GM12878 (cell line): ENCODE data around the gene AP1AR. TPM values are rescaled to one million over a fixed set of nuclear protein-coding genes. Genes with fewer than 3 reads are reported as not detected.

Experiments used
- ATAC-seq: fragments of 200-7000 bp; cut with Tn5 transposase; 3 replicates; pipeline ENCODE4 v1.9.1; 2020; ENCODE audit warnings: mild to moderate bottlenecking, moderate library complexity
- BruUV-seq: library from RNA; stranded (reverse); fragments of 400-500 nt; replicated peaks from 2 replicates; lab custom pipeline; 2021; lab: Mats Ljungman, UMichigan
- CTCF ChIA-PET: fragments of 300-600 bp; sonication (Branson Sonifier 250); formaldehyde crosslinking; extraction: SDS; loops from one replicate; lab custom pipeline; 2021; ENCODE audit warnings: inconsistent platforms; lab: Yijun Ruan, JAX
- POLR2A ChIA-PET: fragments of 350-600 bp; formaldehyde crosslinking; extraction: SDS; loops from one replicate; lab custom pipeline; 2021; ENCODE audit warnings: inconsistent platforms; lab: Charles Lee
- RAD21 ChIA-PET: fragments of 300-600 bp; sonication (Branson Sonifier 250); formaldehyde crosslinking; loops from one replicate; lab custom pipeline; 2023; ENCODE audit warnings: antibody characterized with exemption; ENCODE audit not compliant: unreplicated experiment; lab: Charles Lee
- SMC1A ChIA-PET: fragments of 300-600 bp; sonication (Branson Sonifier 250); formaldehyde crosslinking; loops from one replicate; lab custom pipeline; 2023; ENCODE audit not compliant: unreplicated experiment, uncharacterized antibody; lab: Charles Lee
- DNase-seq: peaks from one replicate; pipeline ENCODE4 v3.0.0-alpha.2; 2011; ENCODE audit warnings: low read depth, low spot score
- FAIRE-seq: peaks from 3 replicates; lab custom pipeline; 2011; peaks lifted over from hg19 to GRCh38; lab: Jason Lieb, UNC
- H2AFZ ChIP-seq: 2 replicates; pipeline ENCODE4 v1.6.0; 2011; ENCODE audit warnings: low read depth, low read length, control low read depth; ENCODE audit not compliant: control insufficient read depth
- H3K27ac ChIP-seq: 2 replicates; pipeline ENCODE4 v1.5.1; 2011; ENCODE audit warnings: control low read depth; ENCODE audit not compliant: control insufficient read depth, insufficient read depth
- H3K27me3 ChIP-seq, 2 experiments: replicated peaks in 1 of 2; 2 replicates each; pipeline versions ENCODE4 v1.6.0 to v1.6.1; 2011; ENCODE audit warnings: low read length in 1 of 2; ENCODE audit not compliant: control insufficient read depth in 2 of 2, insufficient read depth in 2 of 2
- H3K36me3 ChIP-seq, 2 experiments: 2 replicates each; pipeline ENCODE4 v1.5.1; 2011; ENCODE audit warnings: low read length in 1 of 2; ENCODE audit not compliant: control insufficient read depth in 2 of 2, insufficient read depth in 2 of 2
- H3K4me1 ChIP-seq: 2 replicates; pipeline ENCODE4 v1.6.1; 2011; ENCODE audit warnings: mild to moderate bottlenecking, low read length, moderate library complexity, mixed read lengths; ENCODE audit not compliant: control insufficient read depth, insufficient read depth
- H3K4me2 ChIP-seq: 2 replicates; pipeline ENCODE4 v1.6.0; 2011; ENCODE audit warnings: control low read depth; ENCODE audit not compliant: control insufficient read depth, insufficient read depth
- H3K4me3 ChIP-seq: fragments of 200-600 bp; sonication (generic); 2 replicates; pipeline ENCODE4 v1.5.1; 2016
- H3K79me2 ChIP-seq: 2 replicates; pipeline ENCODE4 v1.6.0; 2011; ENCODE audit warnings: low read length; ENCODE audit not compliant: control insufficient read depth, insufficient read depth
- H3K9ac ChIP-seq: 2 replicates; pipeline ENCODE4 v1.8.0; 2011; ENCODE audit warnings: low read length, control low read depth, mixed read lengths; ENCODE audit not compliant: control insufficient read depth, insufficient read depth
- H3K9me3 ChIP-seq: replicated peaks from 3 replicates; pipeline ENCODE4 v1.5.1; 2011; ENCODE audit warnings: mild to moderate bottlenecking, low read length; ENCODE audit not compliant: control insufficient read depth, insufficient read depth
- H4K20me1 ChIP-seq: 2 replicates; pipeline ENCODE4 v1.6.0; 2011; ENCODE audit not compliant: control insufficient read depth, insufficient read depth
- CBX3 ChIP-seq: fragments of 200-600 bp; sonication (generic); IDR thresholded peaks from 2 replicates; pipeline ENCODE4 v1.6.1; 2016; ENCODE audit warnings: low read depth, borderline replicate concordance
- NBN ChIP-seq: fragments of 450-650 bp; IDR thresholded peaks from 2 replicates; pipeline ENCODE4 v1.6.1; 2016
- NFXL1 ChIP-seq: fragments of 450-650 bp; IDR thresholded peaks from 2 replicates; pipeline ENCODE4 v1.6.1; 2017; ENCODE audit warnings: antibody characterized with exemption, mild to moderate bottlenecking, borderline replicate concordance
- RFX5 ChIP-seq: IDR thresholded peaks from 2 replicates; pipeline ENCODE4 v1.6.1; 2011; ENCODE audit warnings: low read depth, low read length, improper control_type of control experiment
- STAT1 ChIP-seq: fragments of 450-650 bp; conservative IDR thresholded peaks from 2 replicates; pipeline ENCODE4 v1.6.1; 2014; ENCODE audit warnings: antibody characterized with exemption, mild to moderate bottlenecking
- STAT3 ChIP-seq: IDR thresholded peaks from 2 replicates; pipeline ENCODE4 v1.6.1; 2011; ENCODE audit warnings: low read depth, low read length, improper control_type of control experiment
- WRNIP1 ChIP-seq: IDR thresholded peaks from 2 replicates; pipeline ENCODE4 v1.6.1; 2011; ENCODE audit warnings: low read depth, low read length, improper control_type of control experiment, borderline replicate concordance
- ZNF217 ChIP-seq: fragments of 450-650 bp; IDR thresholded peaks from 2 replicates; pipeline ENCODE4 v1.6.1; 2017; ENCODE audit warnings: antibody characterized with exemption, mild to moderate bottlenecking
- ZNF622 ChIP-seq: fragments of 450-650 bp; IDR thresholded peaks from 2 replicates; pipeline ENCODE4 v1.6.1; 2017; ENCODE audit warnings: mild to moderate bottlenecking, inconsistent platforms
- WGBS: methylation state at CpG from one replicate; pipeline ENCODE4 v1.1.6; 2016; ENCODE audit warnings: low lambda C conversion rate; ENCODE audit not compliant: insufficient replicate concordance, insufficient coverage; ENCODE audit errors: missing lambda C conversion rate; 5-methylcytosine and 5-hydroxymethylcytosine counted together
- in situ Hi-C: fragments of 300-500 bp; cut with MboI; formaldehyde crosslinking; loops from 9 replicates; pipeline ENCODE4 v1.14.3; 2018; ENCODE audit warnings: mixed read lengths
- intact Hi-C: fragments of 100-400 bp; cut with micrococcal nuclease; formaldehyde crosslinking; loops from one replicate; pipeline ENCODE4 v1.14.2; 2022; ENCODE audit not compliant: unreplicated experiment
- polyA plus RNA-seq, 11 experiments: library from polyadenylated mRNA; depleted of rRNA in 4 of 11; unstranded in 6 of 11; stranded (reverse) in 5 of 11; fragments of >200 nt; fragmentation: Nextera tagmentation in 4 of 11; fragmentation: Illumina TruSeq in 1 of 11; extraction: Ambion mirVana in 4 of 11; extraction: Trizol in 1 of 11; gene quantifications; 1 replicate in 1 of 11; 2 replicates in 10 of 11; pipeline versions ENCODE4 v1.2.1 to v1.2.3, GENCODE V29; 2011 to 2016; ENCODE audit warnings: inconsistent platforms in 2 of 11, missing spikeins in 2 of 11, low read depth in 1 of 11
- total RNA-seq, 4 experiments: library from RNA; depleted of rRNA in 3 of 4; stranded (reverse); fragments of >200 nt in 3 of 4; fragmentation: Illumina TruSeq in 1 of 4; extraction: Trizol in 1 of 4; gene quantifications; 2 replicates each; pipeline versions ENCODE4 v1.2.1 to v1.2.3, GENCODE V29; 2013 to 2021
- TF ChIP-seq, protein P1 (sequence below): IDR thresholded peaks from 2 replicates; pipeline ENCODE4 v1.6.1; 2012; ENCODE audit warnings: low read depth, low read length, improper control_type of control experiment
- TF ChIP-seq, protein P2 (sequence below): fragments of 150-350 bp; IDR thresholded peaks from 2 replicates; pipeline ENCODE4 v1.6.1; 2014; ENCODE audit warnings: mild to moderate bottlenecking, low read depth, low read length

The AP1AR gene
- total and polyA plus RNA-seq, 10 of the 15 experiments (the other 5 are each of a cell fraction or from before 2014, with no cell fraction given), result 5.6 to 29.1 (median 16.3) TPM

DNA sequence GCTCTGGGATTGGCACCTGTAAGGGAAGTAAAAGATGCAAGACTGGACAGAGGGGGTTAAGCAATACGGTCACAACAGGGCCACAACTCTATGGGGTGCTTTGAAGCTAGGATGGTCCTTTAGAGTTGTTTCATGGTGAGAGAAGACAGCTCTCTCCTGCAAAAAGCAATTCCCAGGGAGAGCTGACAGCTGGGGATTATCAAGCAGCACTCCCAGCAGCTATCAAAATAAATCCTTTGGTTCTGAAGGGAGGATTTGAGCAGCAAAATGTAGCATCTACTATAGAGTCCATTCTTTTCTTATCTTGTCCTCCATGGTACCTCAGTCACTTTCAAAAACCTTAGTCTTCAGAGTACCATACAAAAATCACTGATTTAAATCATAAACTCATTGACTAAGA, 35.1 kb upstream of the AP1AR start:
- intact Hi-C loops, result no loop called here
- DNase-seq, result no peak
- ChIA-PET SMC1A (no interaction called here), RAD21 (interaction anchor here (0.9 kb wide), 1 partner anchor 22 kb away, joined by 3 read pairs; no protein-coding TSS in a partner anchor), CTCF (no interaction called here), POLR2A (no interaction called here)
- H3K27ac ChIP-seq, result no peak overlapping the region
- H3K9me3 ChIP-seq, result no peaks in the 10 kb centered on the region
- no peaks in the 10 kb centered on the region for H3K36me3 ChIP-seq
- in situ Hi-C loops, result no loop called here
- no peaks in the 10 kb centered on the region for H3K79me2 ChIP-seq
- no TSS peak for BruUV-seq
- WGBS, result 100% methylated on average over 1 of the region's 1 CpG
- no peak overlapping the region for H3K4me3 ChIP-seq
- no peak for TF ChIP-seq ZNF217
- TF ChIP-seq STAT3, result no peak
- TF ChIP-seq NFXL1, result no peak
- TF ChIP-seq ZNF622, result no peak
- TF ChIP-seq WRNIP1, result no peak
- no peak for TF ChIP-seq STAT1
- no peak for TF ChIP-seq NBN
- TF ChIP-seq, protein P1, sequence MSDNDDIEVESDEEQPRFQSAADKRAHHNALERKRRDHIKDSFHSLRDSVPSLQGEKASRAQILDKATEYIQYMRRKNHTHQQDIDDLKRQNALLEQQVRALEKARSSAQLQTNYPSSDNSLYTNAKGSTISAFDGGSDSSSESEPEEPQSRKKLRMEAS, result no peak
- no peak for TF ChIP-seq RFX5
- TF ChIP-seq CBX3, result no peak
- TF ChIP-seq, protein P2, sequence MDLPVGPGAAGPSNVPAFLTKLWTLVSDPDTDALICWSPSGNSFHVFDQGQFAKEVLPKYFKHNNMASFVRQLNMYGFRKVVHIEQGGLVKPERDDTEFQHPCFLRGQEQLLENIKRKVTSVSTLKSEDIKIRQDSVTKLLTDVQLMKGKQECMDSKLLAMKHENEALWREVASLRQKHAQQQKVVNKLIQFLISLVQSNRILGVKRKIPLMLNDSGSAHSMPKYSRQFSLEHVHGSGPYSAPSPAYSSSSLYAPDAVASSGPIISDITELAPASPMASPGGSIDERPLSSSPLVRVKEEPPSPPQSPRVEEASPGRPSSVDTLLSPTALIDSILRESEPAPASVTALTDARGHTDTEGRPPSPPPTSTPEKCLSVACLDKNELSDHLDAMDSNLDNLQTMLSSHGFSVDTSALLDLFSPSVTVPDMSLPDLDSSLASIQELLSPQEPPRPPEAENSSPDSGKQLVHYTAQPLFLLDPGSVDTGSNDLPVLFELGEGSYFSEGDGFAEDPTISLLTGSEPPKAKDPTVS, result no peak
- H3K27me3 ChIP-seq, result no peaks in the 10 kb centered on the region; a peak in 1 of 4 replicates
- ATAC-seq, result no peak
- H3K4me2 ChIP-seq, result no peak overlapping the region
- H3K9ac ChIP-seq, result no peak overlapping the region
- no peaks in the 10 kb centered on the region for H4K20me1 ChIP-seq
- FAIRE-seq, result no peak
- no peak overlapping the region for H2AFZ ChIP-seq
- H3K4me1 ChIP-seq, result peaks cover 8% of the 10 kb centered on the region; the same call in 1 of the 2 replicates
